Naive B cell (primary cell): ENCODE measurements around the gene OR10K2. TPM values are rescaled to one million over a fixed set of nuclear protein-coding genes. Genes with fewer than 3 reads are reported as not detected.
A peak's percentile ranks its signal among the peaks of the same experiment; 100 is the strongest.
"Not testable (repeated sequence)": the region's sequence is repeated elsewhere in the genome, so short reads cannot be mapped to it uniquely, and the experiment has no call there.

ENCODE experiments used
- ATAC-seq, 2 donors: fragments of 150-1000 bp; cut with Tn5 transposase; 2 replicates each; pipeline ENCODE4 v1.10.0; 2021; ENCODE audit warnings: low read depth in 2 of 2, mild to moderate bottlenecking in 2 of 2, moderate library complexity in 2 of 2
- DNase-seq: peaks from one replicate; pipeline ENCODE4 v3.0.0; 2022
- H3K27ac Mint-ChIP-seq, 6 donors: one replicate each; pipeline ENCODE4 v1.8.0; 2020 to 2022; ENCODE audit warnings: mild to moderate bottlenecking in 6 of 6, mixed read lengths in 6 of 6, moderate library complexity in 5 of 6, inconsistent platforms in 2 of 6
- H3K27me3 Mint-ChIP-seq, 3 donors: one replicate each; pipeline ENCODE4 v1.8.0; 2021 to 2022; ENCODE audit warnings: mixed read lengths in 3 of 3, mild to moderate bottlenecking in 1 of 3
- H3K36me3 Mint-ChIP-seq, 2 donors: one replicate each; pipeline ENCODE4 v1.8.0; 2020 to 2022; ENCODE audit warnings: mixed read lengths in 2 of 2, inconsistent platforms in 1 of 2, mild to moderate bottlenecking in 1 of 2
- H3K4me1 Mint-ChIP-seq, 3 donors: one replicate each; pipeline ENCODE4 v1.8.0; 2020 to 2022; ENCODE audit warnings: mixed read lengths in 3 of 3, inconsistent platforms in 1 of 3, mild to moderate bottlenecking in 1 of 3, moderate library complexity in 1 of 3
- H3K4me3 Mint-ChIP-seq, 8 donors: one replicate each; pipeline ENCODE4 v1.8.0; 2020 to 2022; ENCODE audit warnings: mild to moderate bottlenecking in 8 of 8, mixed read lengths in 8 of 8, moderate library complexity in 8 of 8, inconsistent platforms in 2 of 8
- H3K9me3 Mint-ChIP-seq, 7 donors: one replicate each; pipeline ENCODE4 v1.8.0; 2020 to 2022; ENCODE audit warnings: mixed read lengths in 7 of 7, mild to moderate bottlenecking in 5 of 7, inconsistent platforms in 2 of 7, moderate library complexity in 1 of 7
- polyA plus RNA-seq, 6 donors: library from polyadenylated mRNA; unstranded; fragments of 300-500 nt; fragmentation: Illumina TruSeq; gene quantifications; one replicate each; pipeline ENCODE4 v1.2.3, GENCODE V29; 2021; ENCODE audit warnings: low read depth in 6 of 6

Gene OR10K2
- polyA plus RNA-seq, 6 donors from 2014 or later = not detected

DNA sequence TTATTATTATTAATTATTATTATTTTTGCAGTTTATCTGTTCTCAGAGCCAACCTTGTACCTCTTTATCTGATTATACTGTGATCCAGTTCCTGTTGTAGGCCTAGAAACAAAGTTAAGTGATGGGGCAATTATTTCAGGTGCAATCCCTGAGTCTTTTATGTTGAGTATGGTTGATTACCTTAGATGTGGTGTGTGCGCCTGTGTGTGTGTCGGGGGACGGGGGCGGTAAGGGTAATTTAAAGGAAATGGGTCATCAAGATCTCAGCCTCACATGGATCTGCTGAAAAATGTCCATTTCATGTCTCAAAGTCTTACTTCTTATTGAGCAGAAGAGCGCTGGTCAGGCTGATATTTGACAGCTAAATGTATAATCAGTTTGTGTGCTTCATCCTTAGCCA is 18.9 kb downstream of the OR10K2 start:
- no peak for ATAC-seq
- Mint-ChIP-seq H3K36me3 (no peaks in the 10 kb centered on the region), H3K4me3 (no peak overlapping the region)

DNA sequence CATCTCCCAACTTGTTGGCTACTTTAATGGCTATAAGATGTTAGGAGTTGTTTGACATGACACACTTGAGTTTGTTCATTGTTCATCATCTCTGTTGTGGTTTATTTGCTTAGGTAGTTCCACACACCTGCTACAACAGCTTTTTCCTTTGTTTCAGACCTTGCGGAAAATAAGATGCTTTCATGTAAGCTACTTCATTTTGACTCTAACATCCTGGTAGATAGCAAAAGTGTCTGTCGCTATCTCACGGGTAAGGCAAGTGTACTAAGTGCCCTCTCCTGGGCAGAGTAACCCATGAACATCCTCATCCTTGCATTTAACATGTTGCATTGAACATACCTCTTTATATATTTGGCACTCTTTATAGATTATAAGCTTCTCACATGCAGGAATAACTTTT is 25.2 kb downstream of the OR10K2 start:
- Mint-ChIP-seq H3K4me1 (peaks cover 1 to 7% (median 4%) of the 10 kb centered on the region in 3 donors), H3K27me3 (peaks cover 0 to 5% (median 0%) of the 10 kb centered on the region in 3 donors), H3K9me3 (no peaks in the 10 kb centered on the region), H3K36me3 (no peaks in the 10 kb centered on the region), H3K4me3 (no peak overlapping the region), H3K27ac (no peak overlapping the region)
- ATAC-seq (no peak), DNase-seq (no peak)

More for the DNA sequence above, 18.9 kb downstream of the OR10K2 start:
- Mint-ChIP-seq H3K27ac (no peak overlapping the region), H3K9me3 (no peaks in the 10 kb centered on the region), H3K27me3 (peaks cover 0 to 5% (median 0%) of the 10 kb centered on the region in 3 donors), H3K4me1 (no peaks in the 10 kb centered on the region)
- DNase-seq = no peak

DNA sequence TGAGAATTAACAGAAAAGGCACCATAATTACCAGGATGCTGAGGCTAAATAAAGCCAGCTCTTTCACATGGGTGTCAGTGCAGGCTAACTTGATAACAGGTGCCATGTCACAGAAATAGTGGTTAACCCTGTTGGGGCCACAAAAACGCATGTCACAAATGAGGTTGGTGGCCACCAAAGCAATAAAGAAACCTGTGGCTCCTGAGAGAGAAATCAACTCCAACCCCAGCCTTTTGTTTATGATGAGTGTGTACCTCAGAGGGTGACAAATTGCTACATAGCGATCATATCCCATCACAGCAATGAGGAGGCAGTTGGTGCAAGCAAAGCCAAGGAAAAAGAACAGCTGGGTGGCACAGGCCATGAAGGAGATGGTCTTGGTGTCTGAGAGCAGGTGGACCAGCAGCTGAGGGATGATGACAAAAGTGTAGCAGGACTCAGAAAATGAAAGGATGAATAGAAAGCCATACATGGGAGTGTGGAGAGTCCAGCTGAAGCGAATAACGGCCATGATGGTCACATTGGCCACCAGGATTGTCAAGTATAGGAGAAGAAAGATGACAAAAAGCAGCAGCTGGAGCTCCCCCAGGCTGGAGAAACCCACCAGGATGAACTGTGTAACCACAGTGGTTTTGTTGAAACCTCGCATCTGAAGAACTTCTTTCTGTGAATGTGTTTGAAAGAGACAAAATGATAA is 27.1 kb downstream of the OR10K2 start, which contains the start of gene OR10T2:
OR10T2 (minus strand) TSS at position 649 of the 697 bp plus-strand sequence; CDS start at position 649, 0 bp downstream.
- peak within 1 kb of the TSS in 2 of 6 donors; percentile 16 to 52 for H3K27ac Mint-ChIP-seq
- H3K36me3 Mint-ChIP-seq = no peaks in the 10 kb centered on the region
- H3K4me1 Mint-ChIP-seq = peaks cover 13 to 21% (median 16%) of the 10 kb centered on the region in 3 donors
- no peak for ATAC-seq
- no peak within 1 kb of the TSS for H3K4me3 Mint-ChIP-seq
- no peak for DNase-seq
- peaks cover 0 to 4% (median 2%) of the 10 kb centered on the region in 7 donors for H3K9me3 Mint-ChIP-seq
- peaks cover 0 to 5% (median 0%) of the 10 kb centered on the region in 3 donors for H3K27me3 Mint-ChIP-seq

DNA sequence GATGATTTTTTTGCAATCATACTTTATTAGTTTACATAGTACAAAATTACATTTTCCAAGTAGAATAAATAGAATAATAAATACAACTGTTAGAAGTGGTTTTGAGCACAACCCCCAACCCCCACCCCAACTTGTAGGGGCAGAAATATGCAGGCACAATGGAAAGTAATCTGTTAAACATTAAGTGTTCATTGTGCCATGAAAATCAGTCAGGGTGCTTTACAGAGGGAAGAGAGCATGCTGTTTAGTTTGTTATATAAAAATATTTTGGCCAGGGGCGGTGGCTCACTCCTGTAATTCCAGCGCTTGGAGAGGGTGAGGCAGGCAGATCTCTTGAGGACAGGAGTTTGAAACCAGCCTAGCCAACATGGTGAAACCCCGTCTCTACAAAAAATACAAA is 29.4 kb downstream of the OR10K2 start:
- H3K36me3 Mint-ChIP-seq = no peaks in the 10 kb centered on the region
- DNase-seq (no peak), ATAC-seq (no peak)
- peaks cover 0 to 4% (median 2%) of the 10 kb centered on the region in 7 donors for H3K9me3 Mint-ChIP-seq
- H3K4me3 Mint-ChIP-seq = peak overlapping the region in 1 of 8 donors; percentile 73
- H3K27ac Mint-ChIP-seq = peak overlapping the region in 2 of 6 donors; percentile 67 to 96
- no peaks in the 10 kb centered on the region for H3K27me3 Mint-ChIP-seq
- H3K4me1 Mint-ChIP-seq = peaks cover 15 to 23% (median 21%) of the 10 kb centered on the region in 3 donors

DNA sequence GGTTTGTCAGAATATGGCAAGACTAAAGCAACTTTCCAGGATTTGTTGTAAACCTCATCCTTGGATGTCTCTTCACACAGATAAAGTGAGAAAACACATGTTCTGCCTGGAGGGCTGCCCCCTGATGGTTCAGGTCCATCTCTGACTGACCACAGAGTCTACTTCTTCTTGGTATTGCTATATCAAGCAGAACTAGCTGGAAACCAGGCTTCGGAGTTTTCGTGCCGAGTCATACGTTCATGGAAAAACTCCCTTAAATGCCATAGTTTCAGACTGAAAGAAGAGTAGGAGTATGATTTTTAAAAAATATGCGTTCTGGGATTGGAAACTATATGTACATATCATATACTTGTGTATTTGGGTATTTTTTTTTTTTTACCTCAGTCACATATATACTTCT is 32.6 kb downstream of the OR10K2 start:
- Mint-ChIP-seq H3K27ac (peak overlapping the region in 2 of 6 donors; percentile 44 to 96), H3K9me3 (peaks cover 0 to 4% (median 2%) of the 10 kb centered on the region in 7 donors), H3K4me3 (peak overlapping the region in 3 of 8 donors; percentile 39 to 54 (median 53)), H3K36me3 (no peaks in the 10 kb centered on the region), H3K4me1 (peaks cover 16 to 30% (median 22%) of the 10 kb centered on the region in 3 donors), H3K27me3 (no peaks in the 10 kb centered on the region)
- ATAC-seq = no peak
- no peak for DNase-seq

DNA sequence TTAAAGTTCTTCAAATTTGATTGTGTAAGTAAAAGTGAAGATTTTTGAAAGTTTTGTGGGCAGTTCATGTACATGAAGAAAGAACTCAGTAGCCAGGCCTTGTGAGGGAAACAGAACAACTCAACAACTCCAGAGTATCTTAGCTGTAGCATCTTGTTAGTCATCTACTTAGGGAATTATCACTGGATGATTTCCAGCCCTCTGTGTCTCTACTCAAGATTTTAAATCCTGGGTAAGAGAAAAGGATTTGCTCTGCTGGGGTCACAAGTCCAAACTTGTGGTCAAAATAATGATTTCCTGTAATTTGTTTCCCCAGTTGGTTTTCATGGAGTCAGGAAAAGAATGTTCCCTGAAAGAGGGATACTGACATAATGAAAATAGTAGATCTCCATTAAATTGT is 34.9 kb downstream of the OR10K2 start:
- no peaks in the 10 kb centered on the region for H3K36me3 Mint-ChIP-seq
- ATAC-seq (no peak), DNase-seq (no peak)
- no peaks in the 10 kb centered on the region for H3K27me3 Mint-ChIP-seq
- no peak overlapping the region for H3K4me3 Mint-ChIP-seq
- H3K9me3 Mint-ChIP-seq = peaks cover 0 to 13% (median 3%) of the 10 kb centered on the region in 7 donors
- peak overlapping the region in 2 of 6 donors; percentile 42 to 61 for H3K27ac Mint-ChIP-seq
- H3K4me1 Mint-ChIP-seq = peaks cover 16 to 30% (median 22%) of the 10 kb centered on the region in 3 donors

DNA sequence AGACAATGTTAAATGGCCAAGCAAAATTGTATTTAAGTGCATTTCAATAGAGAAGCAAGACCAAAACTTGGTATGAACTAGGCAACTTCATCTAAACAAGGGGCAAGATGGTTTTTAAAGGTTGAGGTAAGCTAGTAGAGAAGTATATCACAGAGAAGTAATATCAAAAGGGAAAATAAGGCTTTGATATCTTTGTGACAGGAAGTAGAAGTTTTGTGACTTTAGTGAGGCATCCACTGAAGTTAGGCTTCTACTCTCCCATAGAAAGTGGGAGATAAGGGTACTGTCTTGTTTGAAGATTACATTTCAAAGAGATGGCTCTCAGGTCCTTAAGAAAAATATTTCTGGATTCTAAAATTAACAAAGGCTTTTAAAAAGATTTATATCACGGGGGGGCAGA is 35.7 kb downstream of the OR10K2 start:
- no peak for ATAC-seq
- DNase-seq = no peak
- H3K4me1 Mint-ChIP-seq = peaks cover 13 to 24% (median 16%) of the 10 kb centered on the region in 3 donors
- no peaks in the 10 kb centered on the region for H3K36me3 Mint-ChIP-seq
- no peaks in the 10 kb centered on the region for H3K27me3 Mint-ChIP-seq
- no peak overlapping the region for H3K4me3 Mint-ChIP-seq
- H3K27ac Mint-ChIP-seq = peak overlapping the region in 4 of 6 donors; percentile 16 to 61 (median 50)
- peaks cover 0 to 16% (median 3%) of the 10 kb centered on the region in 7 donors for H3K9me3 Mint-ChIP-seq

DNA sequence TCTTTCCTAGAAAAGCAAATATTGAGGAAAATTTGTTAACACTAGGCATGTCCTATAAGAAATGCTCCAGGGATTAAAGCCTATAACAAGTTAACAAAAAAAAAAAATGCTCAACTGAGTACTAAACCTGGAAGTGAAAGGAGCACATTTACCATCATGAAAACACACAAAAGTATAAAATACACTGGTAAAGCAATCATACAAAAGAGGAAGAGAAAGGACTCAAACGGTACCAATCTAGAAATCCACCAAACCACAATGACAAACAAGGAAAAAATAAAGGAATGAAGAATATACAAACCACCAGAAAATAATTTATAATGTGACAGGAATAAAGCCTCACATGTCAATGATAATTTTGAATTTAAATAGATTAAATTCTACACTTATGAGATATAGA is 51.2 kb downstream of the OR10K2 start:
- Mint-ChIP-seq H3K36me3 (peaks cover 3 to 31% of the 10 kb centered on the region in 2 donors), H3K9me3 (peaks cover 7 to 39% (median 25%) of the 10 kb centered on the region in 7 donors), H3K4me1 (peaks cover 8 to 10% (median 9%) of the 10 kb centered on the region in 3 donors), H3K27me3 (peaks cover 0 to 30% (median 9%) of the 10 kb centered on the region in 3 donors), H3K27ac (peak overlapping the region in 1 of 6 donors; percentile 4), H3K4me3 (no peak overlapping the region)
- ATAC-seq (no peak), DNase-seq (no peak)

DNA sequence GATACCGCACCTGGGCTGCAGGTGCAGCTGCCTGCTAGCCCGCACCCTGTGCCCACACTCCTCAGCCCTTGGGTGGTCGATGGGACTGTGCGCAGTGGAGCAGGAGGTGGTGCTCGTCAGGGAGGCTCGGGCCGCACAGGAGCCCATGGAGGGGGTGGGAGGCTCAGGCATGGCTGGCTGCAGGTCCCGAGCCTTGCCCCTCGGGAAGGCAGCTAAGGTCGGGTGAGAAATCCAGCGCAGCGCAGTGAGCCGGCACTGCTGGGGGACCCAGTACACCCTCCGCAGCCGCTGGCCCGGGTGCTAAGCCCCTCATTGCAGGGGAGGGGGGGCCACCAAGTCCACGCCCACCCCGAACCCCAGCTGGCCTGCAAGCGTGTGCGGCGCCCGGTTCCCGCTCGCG is 51.9 kb downstream of the OR10K2 start:
- not testable (repeated sequence) for DNase-seq, ATAC-seq, H3K27ac Mint-ChIP-seq, H3K4me3 Mint-ChIP-seq
- H3K9me3 Mint-ChIP-seq = peaks cover 7 to 39% (median 27%) of the 10 kb centered on the region in 7 donors
- H3K27me3 Mint-ChIP-seq = peaks cover 0 to 30% (median 8%) of the 10 kb centered on the region in 3 donors
- peaks cover 8 to 10% (median 9%) of the 10 kb centered on the region in 3 donors for H3K4me1 Mint-ChIP-seq
- H3K36me3 Mint-ChIP-seq = peaks cover 3 to 31% of the 10 kb centered on the region in 2 donors

DNA sequence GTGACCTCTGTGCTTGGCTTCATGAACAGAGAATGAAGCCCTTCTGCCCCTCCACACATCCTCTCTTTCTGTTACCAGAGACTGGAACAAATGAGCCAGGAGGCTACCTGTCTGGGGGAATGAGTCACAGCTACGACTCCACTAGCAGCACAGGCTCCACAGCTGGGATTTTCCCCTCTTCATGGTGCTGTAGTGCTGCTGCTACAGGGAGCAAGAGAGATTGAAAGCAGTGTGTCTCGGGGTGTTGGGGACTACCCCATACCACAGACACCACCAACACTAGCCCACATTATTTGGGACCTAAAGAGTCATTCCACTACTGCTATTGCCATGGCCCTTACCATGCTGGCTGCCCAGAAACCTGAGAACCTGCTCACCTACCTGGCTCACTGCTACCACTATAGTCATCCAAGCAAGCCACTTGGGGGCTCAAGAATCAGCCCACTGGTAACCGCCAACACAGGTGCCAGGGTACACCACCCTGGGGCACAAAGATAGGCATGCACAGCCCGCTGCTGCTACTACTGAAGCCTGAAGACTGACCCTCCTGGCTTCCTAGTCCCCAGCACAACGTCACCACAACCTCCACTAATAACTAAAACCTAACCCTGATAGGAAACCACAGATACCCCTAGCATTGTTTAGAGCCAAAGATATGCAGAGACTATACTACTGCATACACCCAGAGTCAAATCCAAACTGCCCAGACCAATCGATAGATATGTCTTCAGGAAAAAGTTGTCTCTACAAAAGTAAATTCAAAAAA is 54.7 kb downstream of the OR10K2 start:
- peaks cover 0 to 16% (median 2%) of the 10 kb centered on the region in 3 donors for H3K27me3 Mint-ChIP-seq

More for the DNA sequence above, 54.7 kb downstream of the OR10K2 start:
- Mint-ChIP-seq H3K27ac (no peak overlapping the region), H3K4me1 (peaks cover 8 to 10% (median 9%) of the 10 kb centered on the region in 3 donors), H3K4me3 (no peak overlapping the region), H3K36me3 (peaks cover 0 to 34% of the 10 kb centered on the region in 2 donors), H3K9me3 (peaks cover 9 to 34% (median 28%) of the 10 kb centered on the region in 7 donors)
- no peak for DNase-seq
- ATAC-seq = no peak

Other genes starting within 250 kb of the OR10K2 start
- gene CD1D, start 245.3 kb downstream of the OR10K2 start, polyA plus RNA-seq = 10 to 100 TPM in 4 of 6 donors, 1 to 10 TPM in 2; 4.1 to 19.4 (median 11.6) TPM
- 10 to 100 TPM; 11.0 to 56.8 (median 17.5) TPM for gene CD1A, start 171.8 kb downstream of the OR10K2 start, polyA plus RNA-seq
- gene CD1C, start 136.3 kb downstream of the OR10K2 start, polyA plus RNA-seq = 100 to 1,000 TPM in 5 of 6 donors, 10 to 100 TPM in 1; 58.4 to 396 (median 159) TPM
- gene CD1B, start 94.7 kb downstream of the OR10K2 start, polyA plus RNA-seq = not detected
- not detected for gene CD1E, start 72.3 kb downstream of the OR10K2 start, polyA plus RNA-seq
- gene OR10T2, start 26.8 kb downstream of the OR10K2 start, polyA plus RNA-seq = not detected
- not detected for gene OR10K1, start 35.6 kb upstream of the OR10K2 start, polyA plus RNA-seq
- gene OR10R2, start 46.0 kb upstream of the OR10K2 start, polyA plus RNA-seq = not detected
- not detected for gene OR6Y1, start 128.2 kb upstream of the OR10K2 start, polyA plus RNA-seq
- not detected for gene OR6P1, start 144.3 kb upstream of the OR10K2 start, polyA plus RNA-seq
- gene OR10X1, start 153.7 kb upstream of the OR10K2 start, polyA plus RNA-seq = not detected
- gene OR10Z1, start 179.0 kb upstream of the OR10K2 start, polyA plus RNA-seq = not detected